Osteocyte (in vitro differentiated cells): ENCODE data around the gene DNAJB12. TPM values are rescaled to one million over a fixed set of nuclear protein-coding genes. Genes with fewer than 3 reads are reported as not detected.

ENCODE experiments used
- DNase-seq: peaks from one replicate; pipeline ENCODE4 v3.0.0; 2021; ENCODE audit warnings: mixed read lengths; ENCODE audit not compliant: unreplicated experiment; ENCODE audit errors: extremely low spot score
- H3K27ac Mint-ChIP-seq: one replicate; pipeline ENCODE4 v1.8.0; 2021; ENCODE audit warnings: mild to moderate bottlenecking, mixed read lengths; ENCODE audit not compliant: unreplicated experiment
- H3K27me3 Mint-ChIP-seq: one replicate; pipeline ENCODE4 v1.8.0; 2021; ENCODE audit warnings: mixed read lengths; ENCODE audit not compliant: unreplicated experiment
- H3K36me3 Mint-ChIP-seq: one replicate; pipeline ENCODE4 v1.8.0; 2021; ENCODE audit warnings: mixed read lengths; ENCODE audit not compliant: unreplicated experiment
- H3K4me1 Mint-ChIP-seq: one replicate; pipeline ENCODE4 v1.8.0; 2021; ENCODE audit warnings: mixed read lengths; ENCODE audit not compliant: unreplicated experiment
- H3K4me3 Mint-ChIP-seq: one replicate; pipeline ENCODE4 v1.8.0; 2021; ENCODE audit warnings: mild to moderate bottlenecking, moderate library complexity, mixed read lengths; ENCODE audit not compliant: unreplicated experiment
- H3K9me3 Mint-ChIP-seq: one replicate; pipeline ENCODE4 v1.8.0; 2021; ENCODE audit warnings: mixed read lengths; ENCODE audit not compliant: unreplicated experiment
- CTCF ChIP-seq: fragments of 200-600 bp; sonication (generic); IDR thresholded peaks from 2 replicates; pipeline ENCODE4 v1.5.0; 2021; ENCODE audit warnings: antibody characterized with exemption, mild to moderate bottlenecking, moderate library complexity
- total RNA-seq: library from RNA; stranded (reverse); gene quantifications from 2 replicates; pipeline ENCODE4 v1.2.1, GENCODE V29; 2021

DNAJB12 gene
- total RNA-seq, 1 donor from 2014 or later, result 43.0 TPM

- no peak for TF ChIP-seq CTCF
- no peak overlapping the region for H3K4me3 Mint-ChIP-seq
- H3K27ac Mint-ChIP-seq, result no peak overlapping the region
- no peaks in the 10 kb centered on the region for H3K9me3 Mint-ChIP-seq
- peaks cover 8% of the 10 kb centered on the region for H3K4me1 Mint-ChIP-seq
- no peaks in the 10 kb centered on the region for H3K27me3 Mint-ChIP-seq
- DNase-seq, result no peak
- H3K36me3 Mint-ChIP-seq, result no peaks in the 10 kb centered on the region
Measured at GRCh38 chr10:72285972-72286521, 68.7 kb downstream of the DNAJB12 start.

GRCh38 chr10:72283131-72283530, 71.6 kb downstream of the DNAJB12 start:
- no peaks in the 10 kb centered on the region for H3K27me3 Mint-ChIP-seq
- peaks cover 23% of the 10 kb centered on the region for H3K4me1 Mint-ChIP-seq
- H3K9me3 Mint-ChIP-seq, result no peaks in the 10 kb centered on the region
- H3K4me3 Mint-ChIP-seq, result no peak overlapping the region
- H3K27ac Mint-ChIP-seq, result no peak overlapping the region
- TF ChIP-seq CTCF, result no peak
- no peak for DNase-seq
- no peaks in the 10 kb centered on the region for H3K36me3 Mint-ChIP-seq

Other genes with a start within 250 kb of the DNAJB12 start
- 61.7 and 70.3 TPM in 2 replicates for gene ANAPC16, start 138.9 kb downstream of the DNAJB12 start, total RNA-seq
- gene ASCC1, start 138.6 kb downstream of the DNAJB12 start, total RNA-seq, result 39.1 and 40.6 TPM in 2 replicates
- gene DDIT4, start 81.0 kb downstream of the DNAJB12 start, total RNA-seq, result 288 and 290 TPM in 2 replicates